ENCODE measurements around the gene IQSEC1. TPM values are rescaled to one million over a fixed set of nuclear protein-coding genes. Genes with fewer than 3 reads are reported as not detected.

Gene IQSEC1
- polyA plus RNA-seq, 3 donors from 2014 or later: 9.0 to 40.5 (median 15.3) TPM

- no peak for DNase-seq
- Mint-ChIP-seq H3K27me3 (ENCODE audit: low read depth in 3 of 3) (peaks cover 6 to 23% (median 8%) of the 10 kb centered on the region in 3 donors), H3K4me3 (no peak overlapping the region), H3K9me3 (peaks cover 0 to 1% (median 0%) of the 10 kb centered on the region in 6 donors), H3K27ac (no peak overlapping the region), H3K36me3 (no peaks in the 10 kb centered on the region), H3K4me1 (peaks cover 36 to 46% of the 10 kb centered on the region in 2 donors)
Measured at GRCh38 chr3:13075986-13076654, 2.9 kb upstream of the IQSEC1 start.

GRCh38 chr3:13075318-13075717 is 2.1 kb upstream of the IQSEC1 start:
- peaks cover 0 to 1% (median 0%) of the 10 kb centered on the region in 6 donors for H3K9me3 Mint-ChIP-seq
- peaks cover 5 to 26% (median 8%) of the 10 kb centered on the region in 3 donors for H3K27me3 Mint-ChIP-seq (ENCODE audit: low read depth in 3 of 3)
- H3K36me3 Mint-ChIP-seq: no peaks in the 10 kb centered on the region
- peak overlapping the region in 2 of 6 donors; percentile 70 to 96 for H3K27ac Mint-ChIP-seq
- H3K4me3 Mint-ChIP-seq: peak overlapping the region in 3 of 5 donors; percentile 34 to 75 (median 66)
- DNase-seq: no peak
- H3K4me1 Mint-ChIP-seq: peaks cover 43 to 54% of the 10 kb centered on the region in 2 donors

GRCh38 chr3:13074006-13074375 is 762 bp upstream of the IQSEC1 start:
- H3K36me3 Mint-ChIP-seq: no peaks in the 10 kb centered on the region
- peaks cover 56 to 68% of the 10 kb centered on the region in 2 donors for H3K4me1 Mint-ChIP-seq
- H3K9me3 Mint-ChIP-seq: peaks cover 0 to 1% (median 0%) of the 10 kb centered on the region in 6 donors
- peak overlapping the region; percentile 84 to 93 (median 92) for H3K4me3 Mint-ChIP-seq
- peak overlapping the region; percentile 85 to 96 (median 94) for H3K27ac Mint-ChIP-seq
- H3K27me3 Mint-ChIP-seq (ENCODE audit: low read depth in 3 of 3): peaks cover 6 to 30% (median 8%) of the 10 kb centered on the region in 3 donors
- DNase-seq: peak in 2 of 3 donors; percentile 24 to 39

- DNase-seq: peak in 1 of 3 donors; percentile 23
- H3K27ac Mint-ChIP-seq: peak overlapping the region; percentile 90 to 98 (median 96)
- peaks cover 0 to 3% (median 0%) of the 10 kb centered on the region in 3 donors for H3K36me3 Mint-ChIP-seq
- H3K9me3 Mint-ChIP-seq: peaks cover 0 to 1% (median 0%) of the 10 kb centered on the region in 6 donors
- H3K4me1 Mint-ChIP-seq: peaks cover 59 to 72% of the 10 kb centered on the region in 2 donors
- peak overlapping the region; percentile 84 to 93 (median 92) for H3K4me3 Mint-ChIP-seq
- peaks cover 6 to 32% (median 8%) of the 10 kb centered on the region in 3 donors for H3K27me3 Mint-ChIP-seq (ENCODE audit: low read depth in 3 of 3)
Measured at GRCh38 chr3:13072600-13073325, 466 bp downstream of the IQSEC1 start.

- Mint-ChIP-seq H3K36me3 (peaks cover 0 to 3% (median 0%) of the 10 kb centered on the region in 3 donors), H3K9me3 (peaks cover 0 to 1% (median 0%) of the 10 kb centered on the region in 6 donors), H3K4me3 (peak overlapping the region; percentile 84 to 93 (median 92)), H3K27ac (peak overlapping the region; percentile 90 to 98 (median 96)), H3K4me1 (peaks cover 62 to 72% of the 10 kb centered on the region in 2 donors), H3K27me3 (ENCODE audit: low read depth in 3 of 3) (peaks cover 6 to 32% (median 8%) of the 10 kb centered on the region in 3 donors)
- peak; percentile 20 to 55 (median 38) for DNase-seq
Measured at GRCh38 chr3:13072239-13072599, 1.0 kb downstream of the IQSEC1 start.

GRCh38 chr3:13071695-13072094 is 1.5 kb downstream of the IQSEC1 start:
- Mint-ChIP-seq H3K27me3 (ENCODE audit: low read depth in 3 of 3) (peaks cover 6 to 32% (median 8%) of the 10 kb centered on the region in 3 donors), H3K36me3 (peaks cover 0 to 3% (median 0%) of the 10 kb centered on the region in 3 donors), H3K4me1 (peaks cover 68 to 77% of the 10 kb centered on the region in 2 donors), H3K9me3 (peaks cover 0 to 1% (median 0%) of the 10 kb centered on the region in 6 donors), H3K27ac (peak overlapping the region; percentile 90 to 98 (median 96)), H3K4me3 (peak overlapping the region; percentile 84 to 93 (median 92))
- DNase-seq: peak in 2 of 3 donors; percentile 34 to 39

GRCh38 chr3:13070391-13071070 is 2.7 kb downstream of the IQSEC1 start:
- H3K4me3 Mint-ChIP-seq: peak overlapping the region; percentile 74 to 82 (median 77)
- peaks cover 0 to 1% (median 0%) of the 10 kb centered on the region in 6 donors for H3K9me3 Mint-ChIP-seq
- peaks cover 6 to 32% (median 9%) of the 10 kb centered on the region in 3 donors for H3K27me3 Mint-ChIP-seq (ENCODE audit: low read depth in 3 of 3)
- peak overlapping the region; percentile 95 to 98 (median 97) for H3K27ac Mint-ChIP-seq
- peaks cover 79 to 88% of the 10 kb centered on the region in 2 donors for H3K4me1 Mint-ChIP-seq
- DNase-seq: no peak
- H3K36me3 Mint-ChIP-seq: peaks cover 0 to 4% (median 4%) of the 10 kb centered on the region in 3 donors

- Mint-ChIP-seq H3K36me3 (peaks cover 0 to 8% (median 4%) of the 10 kb centered on the region in 3 donors), H3K4me3 (peak overlapping the region; percentile 74 to 82 (median 77)), H3K27me3 (ENCODE audit: low read depth in 3 of 3) (peaks cover 6 to 28% (median 8%) of the 10 kb centered on the region in 3 donors), H3K27ac (peak overlapping the region; percentile 95 to 98 (median 97)), H3K4me1 (peaks cover 88 to 90% of the 10 kb centered on the region in 2 donors), H3K9me3 (peaks cover 0 to 1% (median 0%) of the 10 kb centered on the region in 6 donors)
- DNase-seq: peak; percentile 79 to 82 (median 80)
Measured at GRCh38 chr3:13069495-13069894, 3.7 kb downstream of the IQSEC1 start.

GRCh38 chr3:13068269-13069010 is 4.8 kb downstream of the IQSEC1 start:
- H3K4me1 Mint-ChIP-seq: peaks cover 87 to 88% of the 10 kb centered on the region in 2 donors
- peak overlapping the region in 4 of 5 donors; percentile 3 to 18 (median 6) for H3K4me3 Mint-ChIP-seq

GRCh38 chr3:13067778-13068177 is 5.5 kb downstream of the IQSEC1 start:
- H3K4me3 Mint-ChIP-seq: peak overlapping the region in 1 of 5 donors; percentile 36
- H3K4me1 Mint-ChIP-seq: peaks cover 85 to 86% of the 10 kb centered on the region in 2 donors
- peaks cover 2 to 19% (median 4%) of the 10 kb centered on the region in 3 donors for H3K27me3 Mint-ChIP-seq (ENCODE audit: low read depth in 3 of 3)
- DNase-seq: no peak
- peaks cover 0 to under 1% (median 0%) of the 10 kb centered on the region in 6 donors for H3K9me3 Mint-ChIP-seq
- peak overlapping the region; percentile 45 to 98 (median 96) for H3K27ac Mint-ChIP-seq
- peaks cover 0 to 15% (median 13%) of the 10 kb centered on the region in 3 donors for H3K36me3 Mint-ChIP-seq

More at GRCh38 chr3:13068269-13069010, 4.8 kb downstream of the IQSEC1 start:
- Mint-ChIP-seq H3K9me3 (peaks cover 0 to 1% (median 0%) of the 10 kb centered on the region in 6 donors), H3K36me3 (peaks cover 0 to 15% (median 9%) of the 10 kb centered on the region in 3 donors), H3K27ac (peak overlapping the region; percentile 95 to 98 (median 97)), H3K27me3 (ENCODE audit: low read depth in 3 of 3) (peaks cover 2 to 19% (median 6%) of the 10 kb centered on the region in 3 donors)
- no peak for DNase-seq

- peaks cover 2 to 11% (median 2%) of the 10 kb centered on the region in 3 donors for H3K27me3 Mint-ChIP-seq (ENCODE audit: low read depth in 3 of 3)
- H3K4me3 Mint-ChIP-seq: no peak overlapping the region
- H3K4me1 Mint-ChIP-seq: peaks cover 76 to 79% of the 10 kb centered on the region in 2 donors
- H3K27ac Mint-ChIP-seq: peak overlapping the region in 5 of 6 donors; percentile 70 to 96 (median 87)
- DNase-seq: no peak
- no peaks in the 10 kb centered on the region for H3K9me3 Mint-ChIP-seq
- peaks cover 0 to 15% (median 13%) of the 10 kb centered on the region in 3 donors for H3K36me3 Mint-ChIP-seq
Measured at GRCh38 chr3:13066834-13067233, 6.4 kb downstream of the IQSEC1 start.

- DNase-seq: no peak
- Mint-ChIP-seq H3K4me1 (peaks cover 70 to 73% of the 10 kb centered on the region in 2 donors), H3K27me3 (ENCODE audit: low read depth in 3 of 3) (peaks cover 2 to 9% (median 2%) of the 10 kb centered on the region in 3 donors), H3K4me3 (peak overlapping the region in 3 of 5 donors; percentile 10 to 46 (median 38)), H3K36me3 (peaks cover 0 to 15% (median 13%) of the 10 kb centered on the region in 3 donors), H3K9me3 (no peaks in the 10 kb centered on the region), H3K27ac (peak overlapping the region; percentile 3 to 96 (median 86))
Measured at GRCh38 chr3:13066236-13066635, 7.0 kb downstream of the IQSEC1 start.

Measured in immature natural killer cell (primary cell).